Left ventricle myocardium inferior (tissue), 1 donor: ENCODE data around the gene SLC38A3. TPM values are rescaled to one million over a fixed set of nuclear protein-coding genes. Genes with fewer than 3 reads are reported as not detected.

Experiments
- DNase-seq: peaks from one replicate; pipeline ENCODE4 v3.0.0-alpha.2; 2020
- H3K27ac ChIP-seq: fragments of 200-600 bp; replicated peaks from 2 replicates; pipeline ENCODE4 v1.8.0; 2021
- H3K27me3 ChIP-seq: fragments of 200-600 bp; 2 replicates; pipeline ENCODE4 v1.8.0; 2021; ENCODE audit warnings: low read depth
- H3K36me3 ChIP-seq: fragments of 200-600 bp; 2 replicates; pipeline ENCODE4 v1.8.0; 2021
- H3K4me1 ChIP-seq: fragments of 200-600 bp; 2 replicates; pipeline ENCODE4 v1.8.0; 2021
- H3K4me3 ChIP-seq: fragments of 200-600 bp; 2 replicates; pipeline ENCODE4 v1.8.0; 2021; ENCODE audit warnings: mild to moderate bottlenecking, moderate library complexity
- H3K9me3 ChIP-seq: fragments of 200-600 bp; replicated peaks from 2 replicates; pipeline ENCODE4 v1.8.0; 2021
- CTCF ChIP-seq: fragments of 200-600 bp; IDR thresholded peaks from 2 replicates; pipeline ENCODE4 v1.8.0; 2021; ENCODE audit warnings: antibody characterized with exemption, mild to moderate bottlenecking, borderline replicate concordance
- intact Hi-C: fragments of 100-400 bp; cut with micrococcal nuclease; formaldehyde crosslinking; loops from one replicate; pipeline ENCODE4 v1.11.0; 2022
- total RNA-seq: library from RNA; stranded (reverse); fragmentation: NEBNext Ultra II Directional; extraction: Animal tissue kit (Norgen Biotek cat#: 25700); gene quantifications from one replicate; pipeline ENCODE4 v1.2.1, GENCODE V29; 2021
- donor health status: DM: no; HTN: yes; CAD: no; lungs with severe emphysema.

The SLC38A3 gene
- total RNA-seq, 1 donor from 2014 or later, result 10.4 TPM

GRCh38 chr3:50245251-50245745, 40.2 kb downstream of the SLC38A3 start:
- H3K27me3 ChIP-seq, result no peaks in the 10 kb centered on the region
- H3K27ac ChIP-seq, result peak overlapping the region; percentile 99
- H3K4me1 ChIP-seq, result peaks cover 100% of the 10 kb centered on the region
- no peak for TF ChIP-seq CTCF
- H3K4me3 ChIP-seq, result peak overlapping the region; percentile 65
- intact Hi-C loops, result no loop called here
- H3K36me3 ChIP-seq, result no peaks in the 10 kb centered on the region
- DNase-seq, result no peak
- H3K9me3 ChIP-seq, result no peaks in the 10 kb centered on the region

GRCh38 chr3:50245831-50246516, 40.9 kb downstream of the SLC38A3 start:
- Histone ChIP-seq H3K4me1 (peaks cover 100% of the 10 kb centered on the region), H3K36me3 (no peaks in the 10 kb centered on the region)
- intact Hi-C loops, result no loop called here

GRCh38 chr3:50246517-50246954, 41.5 kb downstream of the SLC38A3 start:
- Histone ChIP-seq H3K27me3 (no peaks in the 10 kb centered on the region), H3K4me1 (peaks cover 100% of the 10 kb centered on the region), H3K36me3 (no peaks in the 10 kb centered on the region), H3K9me3 (no peaks in the 10 kb centered on the region), H3K27ac (peak overlapping the region; percentile 99), H3K4me3 (peak overlapping the region; percentile 65)
- intact Hi-C loops, result no loop called here
- peak; percentile 0 for TF ChIP-seq CTCF
- DNase-seq, result peak; percentile 50

More at GRCh38 chr3:50245831-50246516, 40.9 kb downstream of the SLC38A3 start:
- H3K27me3 ChIP-seq, result no peaks in the 10 kb centered on the region
- peak; percentile 92 for DNase-seq
- TF ChIP-seq CTCF, result peak; percentile 98
- peak overlapping the region; percentile 99 for H3K27ac ChIP-seq
- peak overlapping the region; percentile 65 for H3K4me3 ChIP-seq
- H3K9me3 ChIP-seq, result no peaks in the 10 kb centered on the region

- TF ChIP-seq CTCF, result no peak
- peak overlapping the region; percentile 29 for H3K4me3 ChIP-seq
- H3K27me3 ChIP-seq, result no peaks in the 10 kb centered on the region
- intact Hi-C loops, result no loop called here
- peaks cover 12% of the 10 kb centered on the region for H3K36me3 ChIP-seq
- H3K9me3 ChIP-seq, result no peaks in the 10 kb centered on the region
- H3K27ac ChIP-seq, result peak overlapping the region; percentile 99
- DNase-seq, result peak; percentile 65
- H3K4me1 ChIP-seq, result peaks cover 100% of the 10 kb centered on the region
Observed at GRCh38 chr3:50248387-50248786, 43.3 kb downstream of the SLC38A3 start.

GRCh38 chr3:50249457-50249856, 44.4 kb downstream of the SLC38A3 start:
- DNase-seq, result no peak
- peaks cover 100% of the 10 kb centered on the region for H3K4me1 ChIP-seq
- H3K9me3 ChIP-seq, result no peaks in the 10 kb centered on the region
- no peaks in the 10 kb centered on the region for H3K27me3 ChIP-seq
- H3K36me3 ChIP-seq, result peaks cover 23% of the 10 kb centered on the region
- peak overlapping the region; percentile 99 for H3K27ac ChIP-seq
- H3K4me3 ChIP-seq, result no peak overlapping the region
- TF ChIP-seq CTCF, result no peak
- intact Hi-C loops, result no loop called here
